NCI-H774 (cell line): ENCODE measurements around the gene LDLRAD3.
"Not testable (repeated sequence)": the region's sequence is repeated elsewhere in the genome, so short reads cannot be mapped to it uniquely, and the experiment has no call there.

Source experiments
- DNase-seq: peaks from one replicate; lab custom pipeline; 2025; lab: John Stamatoyannopoulos, UW

Gene LDLRAD3

GRCh38 chr11:36019722-36020121 is 75.9 kb downstream of the LDLRAD3 start:
- no peak for DNase-seq

GRCh38 chr11:36022882-36023281 is 79.0 kb downstream of the LDLRAD3 start:
- no peak for DNase-seq

GRCh38 chr11:36023922-36024321 is 80.1 kb downstream of the LDLRAD3 start:
- DNase-seq = no peak

- no peak for DNase-seq
These were observed 80.9 kb downstream of the LDLRAD3 start for GRCh38 chr11:36024716-36025115.

- no peak for DNase-seq
These were observed 82.6 kb downstream of the LDLRAD3 start for GRCh38 chr11:36026315-36026968.

- no peak for DNase-seq
These were observed 83.9 kb downstream of the LDLRAD3 start for GRCh38 chr11:36027731-36028130.

GRCh38 chr11:36029616-36030015 is 85.8 kb downstream of the LDLRAD3 start:
- no peak for DNase-seq

- no peak for DNase-seq
These were observed 86.9 kb downstream of the LDLRAD3 start for GRCh38 chr11:36030731-36031281.

GRCh38 chr11:36033082-36033751 is 89.4 kb downstream of the LDLRAD3 start:
- no peak for DNase-seq

GRCh38 chr11:36033936-36034335 is 90.1 kb downstream of the LDLRAD3 start:
- DNase-seq = no peak

- no peak for DNase-seq
These were observed 90.9 kb downstream of the LDLRAD3 start for GRCh38 chr11:36034551-36035331.

- DNase-seq = no peak
These were observed 91.6 kb downstream of the LDLRAD3 start for GRCh38 chr11:36035454-36035853.

- no peak for DNase-seq
These were observed 92.1 kb downstream of the LDLRAD3 start for GRCh38 chr11:36035999-36036398.

GRCh38 chr11:36037031-36037430 is 93.2 kb downstream of the LDLRAD3 start:
- no peak for DNase-seq

- no peak for DNase-seq
These were observed 94.7 kb downstream of the LDLRAD3 start for GRCh38 chr11:36038541-36038940.

GRCh38 chr11:36039471-36039870 is 95.6 kb downstream of the LDLRAD3 start:
- DNase-seq = no peak

GRCh38 chr11:36041988-36042611 is 98.2 kb downstream of the LDLRAD3 start:
- no peak for DNase-seq

- DNase-seq = no peak
These were observed 100.8 kb downstream of the LDLRAD3 start for GRCh38 chr11:36044636-36045035.

- DNase-seq = not testable (repeated sequence)
These were observed 102.1 kb downstream of the LDLRAD3 start for GRCh38 chr11:36045945-36046344.

GRCh38 chr11:36046932-36047331 is 103.1 kb downstream of the LDLRAD3 start:
- DNase-seq = no peak

- DNase-seq = no peak
These were observed 103.5 kb downstream of the LDLRAD3 start for GRCh38 chr11:36047344-36047743.
